A549 (cell line): ENCODE data around the gene PLCB2. TPM values are rescaled to one million over a fixed set of nuclear protein-coding genes. Genes with fewer than 3 reads are reported as not detected.
A peak's percentile ranks its signal among the peaks of the same experiment; 100 is the strongest.

Experiments
- ATAC-seq, 2 experiments: fragments of 200-7000 bp in 1 of 2; fragments of >200 bp in 1 of 2; cut with Nextera tagmentation in 1 of 2; cut with Tn5 transposase in 1 of 2; 3 replicates each; pipeline versions ENCODE4 v1.8.0 to v1.9.1; 2018 to 2020; ENCODE audit warnings: mild to moderate bottlenecking in 1 of 2, moderate library complexity in 1 of 2
- CTCF ChIA-PET: fragments of 300-600 bp; sonication (Branson Sonifier 250); formaldehyde crosslinking; extraction: SDS; loops from one replicate; lab custom pipeline; 2021; ENCODE audit warnings: antibody characterized with exemption, inconsistent platforms; lab: Yijun Ruan, JAX
- POLR2A ChIA-PET: fragments of 350-600 bp; formaldehyde crosslinking; extraction: SDS; loops from one replicate; lab custom pipeline; 2021; ENCODE audit warnings: antibody characterized with exemption, inconsistent platforms; lab: Yijun Ruan, JAX
- DNase-seq, 2 experiments: peaks; one replicate each; pipeline versions ENCODE4 v3.0.0 to v3.0.0-alpha.2; 2011 to 2016; ENCODE audit warnings: low read depth in 1 of 2, low spot score in 1 of 2
- FAIRE-seq: peaks from 2 replicates; lab custom pipeline; 2011; peaks lifted over from hg19 to GRCh38; lab: Jason Lieb, UNC
- H3K27ac ChIP-seq, 2 experiments: fragments of >200 bp; sonication (Bioruptor Twin); formaldehyde crosslinking; 3 replicates each; pipeline ENCODE4 v1.5.1; 2016 to 2017
- H3K4me1 ChIP-seq: fragments of >200 bp; sonication (Bioruptor Twin); formaldehyde crosslinking; 3 replicates; pipeline ENCODE4 v1.6.1; 2016
- H3K4me2 ChIP-seq: fragments of >200 bp; sonication (Bioruptor Twin); formaldehyde crosslinking; 3 replicates; pipeline ENCODE4 v1.6.1; 2016
- H3K4me3 ChIP-seq: fragments of >200 bp; sonication (Bioruptor Twin); formaldehyde crosslinking; 3 replicates; pipeline ENCODE4 v1.5.1; 2016
- H3K9me3 ChIP-seq: fragments of >200 bp; sonication (Bioruptor Twin); formaldehyde crosslinking; 3 replicates; pipeline ENCODE4 v1.6.1; 2016
- BHLHE40 ChIP-seq: IDR thresholded peaks from 2 replicates; pipeline ENCODE4 v1.6.1; 2012; ENCODE audit warnings: low read depth, low read length, inconsistent platforms
- CTCF ChIP-seq: fragments of >200 bp; sonication (Bioruptor Twin); formaldehyde crosslinking; IDR thresholded peaks from 3 replicates; pipeline ENCODE4 v1.5.1; 2016
- EHMT2 ChIP-seq: fragments of 200-600 bp; sonication (generic); IDR thresholded peaks from 2 replicates; pipeline ENCODE4 v1.6.1; 2016; ENCODE audit warnings: antibody characterized with exemption, low read depth, mild to moderate bottlenecking, moderate library complexity
- EP300 ChIP-seq, 2 experiments: fragments of >200 bp; sonication (Bioruptor Twin); formaldehyde crosslinking; IDR thresholded peaks; 2 replicates in 1 of 2; 3 replicates in 1 of 2; pipeline ENCODE4 v1.6.1; 2016 to 2017
- FOSL2 ChIP-seq, 2 experiments: fragments of 450-650 bp in 1 of 2; fragments of >200 bp in 1 of 2; sonication (Bioruptor Twin) in 1 of 2; formaldehyde crosslinking; IDR thresholded peaks; 2 replicates each; pipeline versions ENCODE4 v1.5.0 to v1.6.1; 2016 to 2020; ENCODE audit warnings: mild to moderate bottlenecking in 1 of 2, moderate library complexity in 1 of 2
- FOXS1 ChIP-seq: fragments of 250-450 bp; sonication (Bioruptor Pico); IDR thresholded peaks from 2 replicates; pipeline ENCODE4 v1.5.0; 2020; ENCODE audit warnings: mild to moderate bottlenecking, moderate library complexity
- GATA3 ChIP-seq: IDR thresholded peaks from 2 replicates; pipeline ENCODE4 v1.6.1; 2012; ENCODE audit warnings: borderline replicate concordance
- HES2 ChIP-seq: fragments of >200 bp; sonication (Bioruptor Twin); formaldehyde crosslinking; IDR thresholded peaks from 2 replicates; pipeline ENCODE4 v1.6.1; 2016
- HOXA7 ChIP-seq: fragments of 250-450 bp; sonication (Bioruptor Pico); IDR thresholded peaks from 2 replicates; pipeline ENCODE4 v1.5.0; 2020; ENCODE audit warnings: mild to moderate bottlenecking, moderate library complexity
- POLR2A ChIP-seq: IDR thresholded peaks from 2 replicates; pipeline ENCODE4 v1.6.1; 2012; ENCODE audit warnings: mild to moderate bottlenecking, low read length
- RARB ChIP-seq: fragments of 250-450 bp; sonication (Bioruptor Pico); IDR thresholded peaks from 2 replicates; pipeline ENCODE4 v1.8.0; 2021; ENCODE audit warnings: mild to moderate bottlenecking, moderate library complexity
- RCOR1 ChIP-seq: fragments of 150-350 bp; IDR thresholded peaks from 2 replicates; pipeline ENCODE4 v1.6.1; 2014; ENCODE audit warnings: antibody characterized with exemption, low read length, low read depth
- RFX5 ChIP-seq: fragments of 450-650 bp; IDR thresholded peaks from 2 replicates; pipeline ENCODE4 v1.7.1; 2014; ENCODE audit warnings: antibody characterized with exemption, mild to moderate bottlenecking, moderate library complexity
- SREBF2 ChIP-seq: fragments of 450-650 bp; IDR thresholded peaks from 2 replicates; pipeline ENCODE4 v1.6.1; 2014; ENCODE audit warnings: mild to moderate bottlenecking, moderate library complexity
- TP53 ChIP-seq: fragments of 250-450 bp; sonication (Bioruptor Pico); IDR thresholded peaks from 2 replicates; pipeline ENCODE4 v1.5.0; 2021; ENCODE audit warnings: mild to moderate bottlenecking, moderate library complexity
- ZFP36 ChIP-seq: fragments of 450-650 bp; IDR thresholded peaks from 2 replicates; pipeline ENCODE4 v1.6.1; 2014; ENCODE audit warnings: borderline replicate concordance; ENCODE audit not compliant: partially characterized antibody
- ZSCAN20 ChIP-seq: fragments of 250-450 bp; sonication (Bioruptor Pico); IDR thresholded peaks from 2 replicates; pipeline ENCODE4 v1.8.0; 2022; ENCODE audit warnings: mild to moderate bottlenecking, moderate library complexity
- WGBS: methylation state at CpG from one replicate; pipeline ENCODE4 v1.1.6; 2017; ENCODE audit errors: missing lambda C conversion rate; 5-methylcytosine and 5-hydroxymethylcytosine counted together
- polyA plus RNA-seq, 4 experiments: library from polyadenylated mRNA; depleted of rRNA in 3 of 4; stranded (reverse); fragments of >200 nt; fragmentation: RNase III in 1 of 4; extraction: RNeasy Plus Mini Kit Qiagen cat#74134 plus additional on column Dnase treatment in 1 of 4; gene quantifications; 2 replicates in 3 of 4; 3 replicates in 1 of 4; pipeline ENCODE4 v1.2.3, GENCODE V29; 2011 to 2017

Gene PLCB2
- polyA plus RNA-seq, 2 of the 4 experiments (the other 2 are of a cell fraction) = 0.30 to 0.49 TPM

GRCh38 chr15:40265875-40266274 lies 41.9 kb downstream of the PLCB2 start:
- H3K27ac ChIP-seq = peak overlapping the region in 1 of 2 experiments; percentile 85; a peak in 3 of 6 replicates
- TF ChIP-seq POLR2A = no peak
- TF ChIP-seq GATA3 = no peak
- TF ChIP-seq HES2 = no peak
- TF ChIP-seq RARB (CRISPR knock-in tag) = no peak
- no peak for TF ChIP-seq EHMT2
- TF ChIP-seq ZSCAN20 = no peak
- TF ChIP-seq BHLHE40 = no peak
- ChIA-PET POLR2A (no interaction called here), CTCF (interaction anchor here (0.6 to 19.7 kb wide), 5 partner anchors 9 to 55 kb away, joined by 3 to 658 read pairs (median 3); no protein-coding TSS in a partner anchor)
- no peak for DNase-seq
- no peak for ATAC-seq
- no peaks in the 10 kb centered on the region for H3K9me3 ChIP-seq
- no peak overlapping the region for H3K4me3 ChIP-seq
- H3K4me1 ChIP-seq = peaks cover 19% of the 10 kb centered on the region
- WGBS = 100% methylated on average over 2 of the region's 20 CpGs
- no peak overlapping the region for H3K4me2 ChIP-seq
- FAIRE-seq = no peak

- ATAC-seq = no peak
- H3K4me2 ChIP-seq = no peak overlapping the region
- H3K9me3 ChIP-seq = no peaks in the 10 kb centered on the region
- TF ChIP-seq HOXA7 (CRISPR knock-in tag) (no peak), ZSCAN20 (no peak), EHMT2 (no peak), FOSL2 (IDR thresholded peaks at IDR 0.05) (no peak), FOSL2 (CRISPR knock-in tag; IDR thresholded peaks at IDR 0.05) (no peak)
- POLR2A ChIA-PET = no interaction called here
- CTCF ChIA-PET = interaction anchor here (0.6 to 19.7 kb wide), 5 partner anchors 10 to 55 kb away, joined by 3 to 658 read pairs (median 10); no protein-coding TSS in a partner anchor
- H3K27ac ChIP-seq = peak overlapping the region in 1 of 2 experiments; percentile 85; a peak in 2 of 6 replicates
- peaks cover 19% of the 10 kb centered on the region for H3K4me1 ChIP-seq
- FAIRE-seq = no peak
- 100% methylated on average over 1 of the region's 10 CpGs for WGBS
- no peak overlapping the region for H3K4me3 ChIP-seq
- no peak for DNase-seq
These were observed 42.4 kb downstream of the PLCB2 start for GRCh38 chr15:40265355-40265754.

- Histone ChIP-seq H3K9me3 (no peaks in the 10 kb centered on the region), H3K4me1 (peaks cover 19% of the 10 kb centered on the region), H3K27ac (no peak overlapping the region; a peak in 1 of 6 replicates), H3K4me3 (no peak overlapping the region), H3K4me2 (no peak overlapping the region)
- ATAC-seq (no peak), DNase-seq (no peak), FAIRE-seq (no peak)
- no peak for TF ChIP-seq ZFP36
- TF ChIP-seq RFX5 = no peak
- TF ChIP-seq RCOR1 = no peak
- TF ChIP-seq SREBF2 = no peak
- no peak for TF ChIP-seq HOXA7 (CRISPR knock-in tag)
- TF ChIP-seq EP300 (IDR thresholded peaks at IDR 0.05) = no peak
- no peak for TF ChIP-seq FOSL2 (IDR thresholded peaks at IDR 0.05)
- no peak for TF ChIP-seq FOSL2 (CRISPR knock-in tag; IDR thresholded peaks at IDR 0.05)
- TF ChIP-seq CTCF = no peak
- no peak for TF ChIP-seq FOXS1 (CRISPR knock-in tag)
- TF ChIP-seq TP53 = no peak
- TF ChIP-seq POLR2A = no peak
- POLR2A ChIA-PET = no interaction called here
- 84% methylated on average over 14 of the region's 16 CpGs for WGBS
- CTCF ChIA-PET = interaction anchor here (1.0 to 19.7 kb wide), 7 partner anchors 10 to 228 kb away, joined by 3 to 658 read pairs (median 7); partner anchors contain the start of gene PAK6
These were observed 43.2 kb downstream of the PLCB2 start for GRCh38 chr15:40264321-40265153.
